Measurements from ENCODE around the gene E2F6. TPM values are rescaled to one million over a fixed set of nuclear protein-coding genes. Genes with fewer than 3 reads are reported as not detected.

The E2F6 gene
- total RNA-seq, 8 experiments from 2014 or later, result 10.7 to 22.5 (median 13.7) TPM

DNA sequence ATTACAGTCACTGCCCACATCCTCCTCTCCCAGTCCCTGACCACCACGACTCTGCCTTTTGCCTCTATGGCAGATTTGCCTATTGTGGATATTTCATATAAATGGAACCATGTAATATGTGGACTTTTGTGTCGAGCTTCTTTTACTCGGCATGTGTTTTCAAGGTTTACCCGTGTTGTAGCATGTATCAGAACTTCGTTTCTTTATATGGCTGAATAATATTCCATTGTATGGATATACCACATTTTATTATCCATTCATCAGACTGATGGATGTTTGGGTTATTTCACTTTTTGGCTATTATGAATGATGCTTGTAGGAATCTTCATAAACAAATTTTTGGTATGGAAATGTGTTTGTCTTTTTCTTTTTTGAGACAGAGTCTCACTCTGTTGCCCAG, 24.2 kb upstream of the E2F6 start:
- ATAC-seq (replicated peaks in 6 of 8), result no peak
- H3K4me3 ChIP-seq, result no peak overlapping the region
- WGBS, 10 experiments, result 38 to 100% (median 99%) methylated on average over 1 to 5 of the region's 5 CpGs
- in situ Hi-C loops (cut with MboI; ENCODE audit: low pct_unique_long_range_greater_than_20kb in 2 of 9, low sequenced_read_pairs in 9 of 9, unreplicated experiment in 9 of 9), result loop anchor here in 3 of 9 experiments (25.0 kb wide), 2 partner anchors 97 to 297 kb away; no protein-coding TSS in a partner anchor
- H3K4me1 ChIP-seq (replicated peaks in 1 of 2), result peaks cover 15 to 40% of the 10 kb centered on the region in 2 donors
- H3K27ac ChIP-seq, result no peak overlapping the region

GRCh38 chr2:11488809-11489208, 22.8 kb upstream of the E2F6 start:
- Histone ChIP-seq H3K4me3 (no peak overlapping the region), H3K27ac (no peak overlapping the region), H3K4me1 (replicated peaks in 1 of 2) (peaks cover 14 to 38% of the 10 kb centered on the region in 2 donors)
- in situ Hi-C loops (cut with MboI; ENCODE audit: low pct_unique_long_range_greater_than_20kb in 2 of 9, low sequenced_read_pairs in 9 of 9, unreplicated experiment in 9 of 9), result loop anchor here in 3 of 9 experiments (25.0 kb wide), 2 partner anchors 98 to 298 kb away; no protein-coding TSS in a partner anchor
- WGBS, 10 experiments, result 25 to 100% (median 68%) methylated on average over 1 to 3 of the region's 3 CpGs; no CpG with 5 or more reads in 1 of the 10 experiments
- peak in 2 of 8 experiments; percentile 42 to 54 for ATAC-seq (replicated peaks in 6 of 8)

GRCh38 chr2:11483806-11484617, 18.1 kb upstream of the E2F6 start:
- H3K27ac ChIP-seq, result peak overlapping the region; percentile 86 to 97
- peaks cover 37 to 51% of the 10 kb centered on the region in 2 donors for H3K4me1 ChIP-seq (replicated peaks in 1 of 2)
- H3K4me3 ChIP-seq, result peak overlapping the region; percentile 57 to 98 (median 61)
- ATAC-seq (replicated peaks in 6 of 8), result no peak
- in situ Hi-C loops (cut with MboI; ENCODE audit: low pct_unique_long_range_greater_than_20kb in 2 of 9, low sequenced_read_pairs in 9 of 9, unreplicated experiment in 9 of 9), result loop anchor here in 3 of 9 experiments (25.0 kb wide), 2 partner anchors 103 to 303 kb away; no protein-coding TSS in a partner anchor
- WGBS, 10 experiments, result 0 to 52% (median 21%) methylated on average over 1 to 7 of the region's 7 CpGs

GRCh38 chr2:11482473-11483035, 16.6 kb upstream of the E2F6 start:
- peak overlapping the region; percentile 88 to 97 for H3K27ac ChIP-seq
- in situ Hi-C loops (cut with MboI; ENCODE audit: low pct_unique_long_range_greater_than_20kb in 2 of 9, low sequenced_read_pairs in 9 of 9, unreplicated experiment in 9 of 9), result loop anchor here in 3 of 9 experiments (25.0 kb wide), 2 partner anchors 105 to 305 kb away; no protein-coding TSS in a partner anchor
- H3K4me1 ChIP-seq (replicated peaks in 1 of 2), result peaks cover 39 to 51% of the 10 kb centered on the region in 2 donors
- no CpG with 5 or more reads among the region's 70 CpGs for WGBS, 10 experiments
- ATAC-seq (replicated peaks in 6 of 8), result peak; percentile 55 to 82 (median 78)
- H3K4me3 ChIP-seq, result peak overlapping the region; percentile 57 to 98 (median 61)

DNA sequence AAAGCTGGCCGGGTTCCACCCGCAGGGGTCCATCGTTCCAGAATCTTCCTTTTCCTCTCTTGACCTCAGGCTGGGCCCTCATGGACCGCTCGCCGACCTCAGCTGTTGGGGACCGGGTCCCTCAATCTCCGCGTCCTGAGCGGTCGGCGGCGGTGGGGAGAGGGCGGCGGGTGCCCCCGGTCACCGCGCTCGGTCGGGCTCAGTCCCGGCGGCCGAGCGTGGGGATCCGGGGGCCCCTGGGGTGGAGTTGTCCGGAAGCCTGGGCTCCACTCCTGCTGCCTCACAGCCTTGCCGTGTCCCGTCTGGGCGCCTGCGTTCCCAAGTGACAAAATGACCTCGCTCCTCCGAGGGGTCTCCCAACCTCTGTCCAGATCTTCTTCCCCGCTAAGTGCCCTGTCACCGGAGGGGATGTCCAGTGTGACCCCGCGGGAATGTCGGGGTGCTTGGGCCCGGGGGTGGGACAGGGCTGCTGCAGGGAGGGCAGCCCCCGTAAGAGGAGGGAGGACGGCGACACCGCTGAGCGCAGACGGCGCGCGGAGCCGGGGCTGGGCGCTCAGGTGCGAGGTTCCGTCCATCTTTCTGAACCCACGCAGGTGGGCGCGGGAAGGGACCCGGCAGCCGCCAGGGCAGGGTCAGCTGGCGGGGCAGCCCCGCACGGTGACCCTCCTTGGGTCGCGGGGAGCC, 16.0 kb upstream of the E2F6 start:
- in situ Hi-C loops (cut with MboI; ENCODE audit: low pct_unique_long_range_greater_than_20kb in 2 of 9, low sequenced_read_pairs in 9 of 9, unreplicated experiment in 9 of 9), result loop anchor here in 3 of 9 experiments (25.0 kb wide), 2 partner anchors 105 to 305 kb away; no protein-coding TSS in a partner anchor
- ATAC-seq (replicated peaks in 6 of 8), result peak in 5 of 8 experiments; percentile 1 to 10 (median 6)
- Histone ChIP-seq H3K4me3 (peak overlapping the region; percentile 57 to 98 (median 61)), H3K4me1 (replicated peaks in 1 of 2) (peaks cover 37 to 47% of the 10 kb centered on the region in 2 donors), H3K27ac (peak overlapping the region; percentile 88 to 97)
- WGBS, 10 experiments, result 0 to 93% (median 4%) methylated on average over 3 to 6 of the region's 61 CpGs; no CpG with 5 or more reads in 3 of the 10 experiments

GRCh38 chr2:11481426-11481788, 15.4 kb upstream of the E2F6 start:
- Histone ChIP-seq H3K27ac (peak overlapping the region; percentile 88 to 97), H3K4me3 (peak overlapping the region; percentile 57 to 98 (median 61)), H3K4me1 (replicated peaks in 1 of 2) (peaks cover 37 to 47% of the 10 kb centered on the region in 2 donors)
- WGBS, 10 experiments, result 14 to 90% (median 33%) methylated on average over 1 to 4 of the region's 6 CpGs; no CpG with 5 or more reads in 2 of the 10 experiments
- ATAC-seq (replicated peaks in 6 of 8), result no peak
- in situ Hi-C loops (cut with MboI; ENCODE audit: low pct_unique_long_range_greater_than_20kb in 2 of 9, low sequenced_read_pairs in 9 of 9, unreplicated experiment in 9 of 9), result loop anchor here in 3 of 9 experiments (25.0 kb wide), 2 partner anchors 106 to 306 kb away; no protein-coding TSS in a partner anchor

GRCh38 chr2:11480859-11481258, 14.9 kb upstream of the E2F6 start:
- no peak overlapping the region for H3K4me3 ChIP-seq
- H3K27ac ChIP-seq, result no peak overlapping the region
- no peak for ATAC-seq (replicated peaks in 6 of 8)
- 26 to 80% (median 64%) methylated on average over 1 to 7 of the region's 7 CpGs for WGBS, 10 experiments
- in situ Hi-C loops (cut with MboI; ENCODE audit: low pct_unique_long_range_greater_than_20kb in 2 of 9, low sequenced_read_pairs in 9 of 9, unreplicated experiment in 9 of 9), result loop anchor here in 3 of 9 experiments (25.0 kb wide), 2 partner anchors 106 to 306 kb away; no protein-coding TSS in a partner anchor
- H3K4me1 ChIP-seq (replicated peaks in 1 of 2), result peaks cover 33 to 44% of the 10 kb centered on the region in 2 donors

- no peak overlapping the region for H3K4me3 ChIP-seq
- H3K27ac ChIP-seq, result no peak overlapping the region
- no peak for ATAC-seq (replicated peaks in 6 of 8)
- whole genome bisulfite sequencing, 10 experiments, result 4 to 53% (median 39%) methylated on average over 2 to 4 of the region's 4 CpGs; no CpG with 5 or more reads in 1 of the 10 experiments
- in situ Hi-C loops (cut with MboI; ENCODE audit: low pct_unique_long_range_greater_than_20kb in 2 of 9, low sequenced_read_pairs in 9 of 9, unreplicated experiment in 9 of 9), result loop anchor here in 3 of 9 experiments (25.0 kb wide), 2 partner anchors 107 to 307 kb away; no protein-coding TSS in a partner anchor
- peaks cover 28 to 40% of the 10 kb centered on the region in 2 donors for H3K4me1 ChIP-seq (replicated peaks in 1 of 2)
Measured at GRCh38 chr2:11480406-11480805, 14.4 kb upstream of the E2F6 start.

DNA sequence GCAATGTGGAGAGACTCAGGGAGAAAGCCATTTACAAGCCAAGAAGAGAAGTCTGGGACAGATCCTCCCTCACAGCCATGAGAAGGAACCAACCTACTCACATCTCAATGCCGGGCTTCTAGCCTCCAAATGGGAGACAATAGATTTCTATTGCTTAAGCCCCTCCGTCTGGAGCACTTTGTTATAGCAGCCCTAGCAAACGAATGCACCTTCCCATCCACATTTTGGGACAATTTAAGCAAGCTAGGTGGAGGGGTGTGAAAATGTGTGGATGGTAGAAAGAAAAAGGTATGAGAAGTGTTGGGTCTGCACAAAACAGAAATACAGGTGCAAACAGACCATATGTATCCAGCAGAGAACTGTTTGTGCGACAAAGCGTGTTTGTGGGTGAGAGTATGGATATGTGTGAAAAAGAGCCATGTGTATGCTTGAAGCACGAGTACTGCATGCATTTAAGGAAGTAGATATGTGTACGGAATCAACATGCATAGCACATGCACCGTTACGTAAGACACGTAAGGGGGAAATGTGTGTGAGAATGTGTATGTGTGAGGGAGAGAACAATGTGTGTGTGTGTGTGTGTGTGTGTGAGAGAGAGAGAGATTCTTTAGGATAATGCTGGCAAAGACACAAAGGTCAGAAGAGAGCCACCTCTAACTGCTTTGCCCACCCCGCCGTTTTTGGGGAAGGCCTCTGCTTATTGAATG, 13.1 kb upstream of the E2F6 start:
- ATAC-seq (replicated peaks in 6 of 8), result no peak
- Histone ChIP-seq H3K27ac (no peak overlapping the region), H3K4me1 (replicated peaks in 1 of 2) (peaks cover 31 to 32% of the 10 kb centered on the region in 2 donors), H3K4me3 (no peak overlapping the region)
- in situ Hi-C loops (cut with MboI; ENCODE audit: low pct_unique_long_range_greater_than_20kb in 2 of 9, low sequenced_read_pairs in 9 of 9, unreplicated experiment in 9 of 9), result loop anchor here in 7 of 9 experiments (5.0 to 25.0 kb wide), 4 partner anchors 103 to 308 kb away; no protein-coding TSS in a partner anchor
- WGBS, 10 experiments, result 20 to 83% (median 67%) methylated on average over 1 to 9 of the region's 12 CpGs

- in situ Hi-C loops (cut with MboI; ENCODE audit: low pct_unique_long_range_greater_than_20kb in 2 of 9, low sequenced_read_pairs in 9 of 9, unreplicated experiment in 9 of 9), result loop anchor here in 7 of 9 experiments (5.0 to 25.0 kb wide), 4 partner anchors 104 to 309 kb away; no protein-coding TSS in a partner anchor
- 0 to 83% (median 53%) methylated on average over 1 to 2 of the region's 2 CpGs; no CpG with 5 or more reads in 4 of the 10 experiments for WGBS, 10 experiments
- ATAC-seq (replicated peaks in 6 of 8), result peak in 3 of 8 experiments; percentile 53 to 77 (median 77)
- Histone ChIP-seq H3K27ac (no peak overlapping the region), H3K4me1 (replicated peaks in 1 of 2) (peaks cover 38 to 41% of the 10 kb centered on the region in 2 donors), H3K4me3 (no peak overlapping the region)
Measured at GRCh38 chr2:11477994-11478393, 12.0 kb upstream of the E2F6 start.

GRCh38 chr2:11473659-11474433, 7.9 kb upstream of the E2F6 start:
- ATAC-seq (replicated peaks in 6 of 8), result peak in 5 of 8 experiments; percentile 82 to 92 (median 88)
- Histone ChIP-seq H3K4me1 (replicated peaks in 1 of 2) (peaks cover 15 to 18% of the 10 kb centered on the region in 2 donors), H3K4me3 (peak overlapping the region in 2 of 5 donors; percentile 5 to 7), H3K27ac (peak overlapping the region; percentile 49 to 73)
- 0 to 75% (median 24%) methylated on average over 1 to 10 of the region's 10 CpGs for WGBS, 10 experiments
- in situ Hi-C loops (cut with MboI; ENCODE audit: low pct_unique_long_range_greater_than_20kb in 2 of 9, low sequenced_read_pairs in 9 of 9, unreplicated experiment in 9 of 9), result loop anchor here in 4 of 9 experiments (10.0 kb wide), 1 partner anchor 111 kb away; no protein-coding TSS in a partner anchor

Data from motor neuron (in vitro differentiated cells).